Panc1 (cell line): ENCODE measurements around the gene ATXN7. TPM values are rescaled to one million over a fixed set of nuclear protein-coding genes. Genes with fewer than 3 reads are reported as not detected.

Source experiments
- ATAC-seq: fragments of 200-7000 bp; cut with Tn5 transposase; 2 replicates; pipeline ENCODE4 v1.9.1; 2020; ENCODE audit warnings: mild to moderate bottlenecking, moderate library complexity
- BruUV-seq: library from RNA; stranded (reverse); fragments of 400-500 nt; replicated peaks from 2 replicates; lab custom pipeline; 2021; lab: Mats Ljungman, UMichigan
- CTCF ChIA-PET: fragments of 300-600 bp; sonication (Branson Sonifier 250); formaldehyde crosslinking; loops from one replicate; lab custom pipeline; 2022; ENCODE audit warnings: antibody characterized with exemption; lab: Charles Lee
- POLR2A ChIA-PET: fragments of 300-600 bp; sonication (Branson Sonifier 250); formaldehyde crosslinking; loops from one replicate; lab custom pipeline; 2022; ENCODE audit warnings: antibody characterized with exemption; lab: Charles Lee
- DNase-seq: peaks from one replicate; pipeline ENCODE4 v3.0.0-alpha.2; 2010; ENCODE audit warnings: low read depth, low spot score
- H3K27ac ChIP-seq: 2 replicates; pipeline ENCODE4 v1.5.1; 2011; ENCODE audit warnings: mild to moderate bottlenecking, low read length, inconsistent platforms
- H3K27me3 ChIP-seq: fragments of 200-500 bp; sonication (Bioruptor generic); 2 replicates; pipeline ENCODE4 v1.6.0; 2014; ENCODE audit warnings: low read length, inconsistent platforms; ENCODE audit not compliant: control insufficient read depth, insufficient read depth
- H3K36me3 ChIP-seq: fragments of 200-500 bp; sonication (Bioruptor generic); 2 replicates; pipeline ENCODE4 v1.5.1; 2014; ENCODE audit warnings: inconsistent platforms, mild to moderate bottlenecking, low read length, moderate library complexity; ENCODE audit not compliant: control insufficient read depth, insufficient read depth
- H3K4me1 ChIP-seq: 2 replicates; pipeline ENCODE4 v1.5.1; 2011; ENCODE audit warnings: inconsistent platforms, mild to moderate bottlenecking, low read length, moderate library complexity; ENCODE audit not compliant: control insufficient read depth, insufficient read depth
- H3K4me3 ChIP-seq, 2 experiments: 2 replicates each; pipeline ENCODE4 v1.5.1; 2011 to 2012; ENCODE audit warnings: low read depth in 2 of 2, low read length in 2 of 2, mild to moderate bottlenecking in 2 of 2, inconsistent platforms in 1 of 2, moderate library complexity in 1 of 2
- H3K9me3 ChIP-seq: fragments of 200-500 bp; sonication (Bioruptor generic); 2 replicates; pipeline ENCODE4 v1.5.1; 2014; ENCODE audit warnings: low read depth, mild to moderate bottlenecking, inconsistent platforms, low read length, moderate library complexity; ENCODE audit not compliant: control insufficient read depth, insufficient read depth
- POLR2AphosphoS5 ChIP-seq: IDR thresholded peaks from 2 replicates; pipeline ENCODE4 v1.6.1; 2012; ENCODE audit warnings: mild to moderate bottlenecking, low read depth, low read length, moderate library complexity
- SIN3A ChIP-seq: IDR thresholded peaks from 2 replicates; pipeline ENCODE4 v1.6.1; 2012; ENCODE audit warnings: low read depth, mild to moderate bottlenecking, low read length, moderate library complexity, borderline replicate concordance; ENCODE audit not compliant: insufficient read depth
- TCF7L2 ChIP-seq: IDR thresholded peaks from 2 replicates; pipeline ENCODE4 v1.6.1; 2011; ENCODE audit warnings: mild to moderate bottlenecking, low read depth, low read length, inconsistent platforms
- in situ Hi-C: cut with HindIII; loops from 2 replicates; pipeline ENCODE4 v1.10.0; 2016; ENCODE audit warnings: low sequenced_read_pairs, low pct_unique_long_range_greater_than_20kb
- intact Hi-C: fragments of 100-400 bp; cut with micrococcal nuclease; formaldehyde crosslinking; loops from one replicate; pipeline ENCODE4 v1.10.0; 2022; ENCODE audit not compliant: unreplicated experiment
- total RNA-seq: library from RNA; stranded (reverse); gene quantifications from one replicate; pipeline ENCODE4 v1.2.1, GENCODE V29; 2021; ENCODE audit not compliant: unreplicated experiment
- TF ChIP-seq, protein P1 (sequence below), 2 experiments: IDR thresholded peaks; 2 replicates each; pipeline ENCODE4 v1.6.1; 2011 to 2012; ENCODE audit warnings: low read depth in 2 of 2, control low read depth in 1 of 2, low read length in 1 of 2, mild to moderate bottlenecking in 1 of 2, moderate library complexity in 1 of 2; ENCODE audit not compliant: insufficient read depth in 1 of 2
- TF ChIP-seq, protein P2 (sequence below): fragments of 450-650 bp; IDR thresholded peaks from 2 replicates; pipeline ENCODE4 v1.5.1; 2017; ENCODE audit warnings: mild to moderate bottlenecking

ATXN7 gene
- total RNA-seq, 1 experiment from 2014 or later, result 17.3 TPM

DNA sequence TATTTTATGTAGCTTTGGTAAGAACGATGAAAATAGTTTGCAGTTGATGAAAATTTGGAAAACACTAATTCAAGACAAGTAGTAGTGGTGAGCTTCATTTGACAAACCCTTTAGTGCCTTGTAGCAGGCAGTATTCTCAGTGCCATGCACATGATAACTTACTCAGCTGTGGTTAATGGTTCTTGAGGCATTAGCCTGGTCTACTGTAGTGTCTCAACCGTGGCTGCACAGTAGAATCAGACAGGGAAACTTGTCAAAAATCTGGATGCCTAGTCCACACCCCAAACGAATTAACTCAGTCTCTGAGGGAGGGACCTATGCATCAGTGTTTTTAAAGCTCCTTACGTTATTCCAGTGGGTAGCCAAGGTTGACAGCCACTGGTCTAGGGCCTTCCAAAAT, 114.2 kb downstream of the ATXN7 start:
- Histone ChIP-seq H3K27ac (no peak overlapping the region), H3K4me3 (no peak overlapping the region), H3K4me1 (no peaks in the 10 kb centered on the region), H3K27me3 (no peaks in the 10 kb centered on the region), H3K36me3 (peaks cover 6% of the 10 kb centered on the region), H3K9me3 (no peaks in the 10 kb centered on the region)
- CTCF ChIA-PET, result no interaction called here
- ATAC-seq (no peak), DNase-seq (no peak)
- no TSS peak for BruUV-seq
- intact Hi-C loops (no loop called here), in situ Hi-C loops (no loop called here)
- TF ChIP-seq, protein P1, sequence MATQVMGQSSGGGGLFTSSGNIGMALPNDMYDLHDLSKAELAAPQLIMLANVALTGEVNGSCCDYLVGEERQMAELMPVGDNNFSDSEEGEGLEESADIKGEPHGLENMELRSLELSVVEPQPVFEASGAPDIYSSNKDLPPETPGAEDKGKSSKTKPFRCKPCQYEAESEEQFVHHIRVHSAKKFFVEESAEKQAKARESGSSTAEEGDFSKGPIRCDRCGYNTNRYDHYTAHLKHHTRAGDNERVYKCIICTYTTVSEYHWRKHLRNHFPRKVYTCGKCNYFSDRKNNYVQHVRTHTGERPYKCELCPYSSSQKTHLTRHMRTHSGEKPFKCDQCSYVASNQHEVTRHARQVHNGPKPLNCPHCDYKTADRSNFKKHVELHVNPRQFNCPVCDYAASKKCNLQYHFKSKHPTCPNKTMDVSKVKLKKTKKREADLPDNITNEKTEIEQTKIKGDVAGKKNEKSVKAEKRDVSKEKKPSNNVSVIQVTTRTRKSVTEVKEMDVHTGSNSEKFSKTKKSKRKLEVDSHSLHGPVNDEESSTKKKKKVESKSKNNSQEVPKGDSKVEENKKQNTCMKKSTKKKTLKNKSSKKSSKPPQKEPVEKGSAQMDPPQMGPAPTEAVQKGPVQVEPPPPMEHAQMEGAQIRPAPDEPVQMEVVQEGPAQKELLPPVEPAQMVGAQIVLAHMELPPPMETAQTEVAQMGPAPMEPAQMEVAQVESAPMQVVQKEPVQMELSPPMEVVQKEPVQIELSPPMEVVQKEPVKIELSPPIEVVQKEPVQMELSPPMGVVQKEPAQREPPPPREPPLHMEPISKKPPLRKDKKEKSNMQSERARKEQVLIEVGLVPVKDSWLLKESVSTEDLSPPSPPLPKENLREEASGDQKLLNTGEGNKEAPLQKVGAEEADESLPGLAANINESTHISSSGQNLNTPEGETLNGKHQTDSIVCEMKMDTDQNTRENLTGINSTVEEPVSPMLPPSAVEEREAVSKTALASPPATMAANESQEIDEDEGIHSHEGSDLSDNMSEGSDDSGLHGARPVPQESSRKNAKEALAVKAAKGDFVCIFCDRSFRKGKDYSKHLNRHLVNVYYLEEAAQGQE (IDR thresholded peaks at IDR 0.05; ENCODE audit: insufficient read depth in 1 of 2, low read depth in 2 of 2, low read length in 1 of 2), result no peak
- TF ChIP-seq, protein P2, sequence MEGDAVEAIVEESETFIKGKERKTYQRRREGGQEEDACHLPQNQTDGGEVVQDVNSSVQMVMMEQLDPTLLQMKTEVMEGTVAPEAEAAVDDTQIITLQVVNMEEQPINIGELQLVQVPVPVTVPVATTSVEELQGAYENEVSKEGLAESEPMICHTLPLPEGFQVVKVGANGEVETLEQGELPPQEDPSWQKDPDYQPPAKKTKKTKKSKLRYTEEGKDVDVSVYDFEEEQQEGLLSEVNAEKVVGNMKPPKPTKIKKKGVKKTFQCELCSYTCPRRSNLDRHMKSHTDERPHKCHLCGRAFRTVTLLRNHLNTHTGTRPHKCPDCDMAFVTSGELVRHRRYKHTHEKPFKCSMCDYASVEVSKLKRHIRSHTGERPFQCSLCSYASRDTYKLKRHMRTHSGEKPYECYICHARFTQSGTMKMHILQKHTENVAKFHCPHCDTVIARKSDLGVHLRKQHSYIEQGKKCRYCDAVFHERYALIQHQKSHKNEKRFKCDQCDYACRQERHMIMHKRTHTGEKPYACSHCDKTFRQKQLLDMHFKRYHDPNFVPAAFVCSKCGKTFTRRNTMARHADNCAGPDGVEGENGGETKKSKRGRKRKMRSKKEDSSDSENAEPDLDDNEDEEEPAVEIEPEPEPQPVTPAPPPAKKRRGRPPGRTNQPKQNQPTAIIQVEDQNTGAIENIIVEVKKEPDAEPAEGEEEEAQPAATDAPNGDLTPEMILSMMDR, result no peak
- TF ChIP-seq TCF7L2 (no peak), SIN3A (no peak), POLR2AphosphoS5 (no peak)
- POLR2A ChIA-PET, result no interaction called here

DNA sequence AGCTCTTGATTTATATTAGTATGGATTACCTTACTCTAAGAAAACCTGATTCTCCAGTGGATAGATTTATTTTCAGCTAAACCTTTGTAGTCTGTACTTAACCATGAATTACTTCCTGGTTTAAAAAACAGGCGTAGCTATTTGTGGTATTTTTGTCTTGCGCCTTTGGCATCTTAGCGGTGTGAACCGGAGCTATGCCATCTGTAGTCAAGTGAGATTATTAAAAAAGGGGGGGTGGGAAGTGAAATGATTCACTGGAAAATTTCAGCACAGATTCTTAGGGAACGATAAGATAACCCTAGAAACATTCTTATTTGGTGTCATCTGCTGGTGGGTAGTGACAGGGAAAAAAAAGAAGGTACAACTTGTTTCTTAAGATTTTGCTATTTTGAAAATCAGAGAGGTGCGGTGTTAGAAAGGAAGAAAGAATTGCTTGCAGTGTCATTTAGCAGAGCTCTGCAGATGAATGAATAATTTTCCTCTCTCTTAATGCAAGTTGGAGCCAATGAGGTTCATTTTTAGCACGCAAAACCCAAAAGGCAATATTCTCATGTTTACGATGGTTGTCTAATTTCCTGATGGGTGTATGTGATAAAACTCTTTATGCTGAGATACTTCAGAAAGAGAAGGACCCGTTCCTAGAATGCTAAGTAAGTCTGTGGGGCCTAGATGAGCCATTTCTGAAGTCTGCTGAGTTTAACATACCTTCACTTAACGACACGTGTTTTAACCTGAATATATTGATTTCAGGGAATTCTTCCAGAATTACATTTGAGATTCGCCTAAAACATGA, 115.6 kb downstream of the ATXN7 start:
- no peaks in the 10 kb centered on the region for H3K4me1 ChIP-seq
- no peak overlapping the region for H3K4me3 ChIP-seq
- TF ChIP-seq, protein P2, result no peak
- TF ChIP-seq, protein P1 (IDR thresholded peaks at IDR 0.05; ENCODE audit: insufficient read depth in 1 of 2, low read depth in 2 of 2, low read length in 1 of 2), result no peak
- TF ChIP-seq POLR2AphosphoS5 (no peak), SIN3A (no peak), TCF7L2 (no peak)
- no peak overlapping the region for H3K27ac ChIP-seq
- intact Hi-C loops, result no loop called here
- DNase-seq (no peak), ATAC-seq (no peak)
- no peaks in the 10 kb centered on the region for H3K27me3 ChIP-seq
- CTCF ChIA-PET, result no interaction called here
- H3K36me3 ChIP-seq, result peaks cover 6% of the 10 kb centered on the region
- BruUV-seq, result no TSS peak
- POLR2A ChIA-PET, result no interaction called here
- in situ Hi-C loops, result no loop called here
- no peaks in the 10 kb centered on the region for H3K9me3 ChIP-seq
